WTC11 (cell line): ENCODE results near the gene SHISA9. TPM values are rescaled to one million over a fixed set of nuclear protein-coding genes. Genes with fewer than 3 reads are reported as not detected.

Source experiments
- ATAC-seq: fragments of 200-7000 bp; cut with Tn5 transposase; 2 replicates; pipeline ENCODE4 v1.10.0; 2021; ENCODE audit warnings: mild to moderate bottlenecking, moderate library complexity
- CTCF ChIA-PET: fragments of 300-600 bp; sonication (Branson Sonifier 250); formaldehyde crosslinking; loops from one replicate; lab custom pipeline; 2021; ENCODE audit warnings: antibody characterized with exemption; lab: Charles Lee
- POLR2A ChIA-PET: fragments of 350-600 bp; sonication (Branson Sonifier 250); formaldehyde crosslinking; loops from one replicate; lab custom pipeline; 2021; ENCODE audit warnings: antibody characterized with exemption; lab: Charles Lee
- DNase-seq: peaks from one replicate; pipeline ENCODE4 v3.0.0; 2021; ENCODE audit warnings: low spot score
- H3K27ac Mint-ChIP-seq: 2 replicates; pipeline ENCODE4 v1.8.0; 2021; ENCODE audit warnings: mixed read lengths
- H3K27me3 Mint-ChIP-seq: 2 replicates; pipeline ENCODE4 v1.8.0; 2021; ENCODE audit warnings: low read depth, mild to moderate bottlenecking, moderate library complexity, mixed read lengths
- H3K36me3 Mint-ChIP-seq: 2 replicates; pipeline ENCODE4 v1.8.0; 2021; ENCODE audit warnings: mixed read lengths
- H3K4me1 Mint-ChIP-seq: 2 replicates; pipeline ENCODE4 v1.8.0; 2022; ENCODE audit warnings: mixed read lengths
- H3K4me3 Mint-ChIP-seq: 2 replicates; pipeline ENCODE4 v1.8.0; 2021; ENCODE audit warnings: mild to moderate bottlenecking, moderate library complexity, mixed read lengths
- H3K9me3 Mint-ChIP-seq: 2 replicates; pipeline ENCODE4 v1.8.0; 2021; ENCODE audit warnings: mixed read lengths
- CBFB ChIP-seq: sonication (generic); formaldehyde crosslinking; IDR thresholded peaks from 2 replicates; pipeline ENCODE4 v1.8.1; 2022; ENCODE audit warnings: mild to moderate bottlenecking, low read depth, missing genetic modification reagents
- CDX4 ChIP-seq: fragments of 250-450 bp; sonication (Bioruptor Pico); IDR thresholded peaks from 2 replicates; pipeline ENCODE4 v1.9.0; 2021; ENCODE audit warnings: moderate library complexity, mild to moderate bottlenecking, inconsistent platforms, borderline replicate concordance
- ELF4 ChIP-seq: sonication (generic); formaldehyde crosslinking; IDR thresholded peaks from 2 replicates; pipeline ENCODE4 v1.8.1; 2022; ENCODE audit warnings: low read depth, mild to moderate bottlenecking, moderate library complexity, missing genetic modification reagents
- ERG ChIP-seq: fragments of 250-450 bp; sonication (Bioruptor Pico); IDR thresholded peaks from 2 replicates; pipeline ENCODE4 v1.8.0; 2021; ENCODE audit warnings: mild to moderate bottlenecking
- FOXJ3 ChIP-seq: sonication (generic); formaldehyde crosslinking; IDR thresholded peaks from 2 replicates; pipeline ENCODE4 v1.9.0; 2021; ENCODE audit warnings: missing genetic modification reagents, mild to moderate bottlenecking, borderline replicate concordance
- KAT7 ChIP-seq: sonication (generic); formaldehyde crosslinking; IDR thresholded peaks from 2 replicates; pipeline ENCODE4 v1.8.1; 2023; ENCODE audit warnings: missing genetic modification reagents, mild to moderate bottlenecking, borderline replicate concordance
- MXD4 ChIP-seq: fragments of 250-450 bp; sonication (Bioruptor Pico); IDR thresholded peaks from 2 replicates; pipeline ENCODE4 v1.8.0; 2021; ENCODE audit warnings: mild to moderate bottlenecking, moderate library complexity, borderline replicate concordance
- MYBL2 ChIP-seq: sonication (generic); formaldehyde crosslinking; IDR thresholded peaks from 2 replicates; pipeline ENCODE4 v1.8.1; 2023; ENCODE audit warnings: mild to moderate bottlenecking, moderate library complexity, missing genetic modification reagents
- NFATC4 ChIP-seq: fragments of 250-450 bp; sonication (Bioruptor Pico); IDR thresholded peaks from 2 replicates; pipeline ENCODE4 v1.9.0; 2021; ENCODE audit warnings: mild to moderate bottlenecking
- NFE2L1 ChIP-seq: sonication (generic); formaldehyde crosslinking; IDR thresholded peaks from 2 replicates; pipeline ENCODE4 v1.8.1; 2023; ENCODE audit warnings: missing genetic modification reagents
- NFYB ChIP-seq: sonication (generic); formaldehyde crosslinking; conservative IDR thresholded peaks from 2 replicates; pipeline ENCODE4 v1.8.0; 2022; ENCODE audit warnings: low read depth, missing genetic modification reagents
- NR3C1 ChIP-seq: sonication (generic); formaldehyde crosslinking; conservative IDR thresholded peaks from 2 replicates; pipeline ENCODE4 v1.8.1; 2023; ENCODE audit warnings: low read depth, mild to moderate bottlenecking, missing genetic modification reagents
- PREB ChIP-seq: sonication (generic); formaldehyde crosslinking; IDR thresholded peaks from 2 replicates; pipeline ENCODE4 v1.8.1; 2022; ENCODE audit warnings: mild to moderate bottlenecking, missing genetic modification reagents, moderate library complexity, borderline replicate concordance
- RORB ChIP-seq: fragments of 250-450 bp; sonication (Bioruptor Pico); IDR thresholded peaks from 2 replicates; pipeline ENCODE4 v1.9.0; 2021; ENCODE audit warnings: mild to moderate bottlenecking
- SMAD3 ChIP-seq: sonication (generic); formaldehyde crosslinking; IDR thresholded peaks from 2 replicates; pipeline ENCODE4 v1.8.0; 2022; ENCODE audit warnings: missing genetic modification reagents, mild to moderate bottlenecking, borderline replicate concordance
- TCF7 ChIP-seq: sonication (generic); formaldehyde crosslinking; IDR thresholded peaks from 2 replicates; pipeline ENCODE4 v1.8.0; 2022; ENCODE audit warnings: mild to moderate bottlenecking, low read depth, missing genetic modification reagents, moderate library complexity
- TP53 ChIP-seq: sonication (generic); formaldehyde crosslinking; IDR thresholded peaks from 2 replicates; pipeline ENCODE4 v1.8.1; 2023; ENCODE audit warnings: mild to moderate bottlenecking, missing genetic modification reagents
- ZNF121 ChIP-seq: sonication (generic); formaldehyde crosslinking; IDR thresholded peaks from 2 replicates; pipeline ENCODE4 v1.8.0; 2023; ENCODE audit warnings: missing genetic modification reagents
- ZNF317 ChIP-seq: sonication (generic); formaldehyde crosslinking; IDR thresholded peaks from 2 replicates; pipeline ENCODE4 v1.8.1; 2023; ENCODE audit warnings: low read depth, mild to moderate bottlenecking, moderate library complexity, missing genetic modification reagents, borderline replicate concordance
- ZNF416 ChIP-seq: fragments of 250-450 bp; sonication (Bioruptor Pico); IDR thresholded peaks from 2 replicates; pipeline ENCODE4 v1.9.0; 2021; ENCODE audit warnings: mild to moderate bottlenecking, inconsistent platforms
- ZNF512 ChIP-seq: sonication (generic); formaldehyde crosslinking; IDR thresholded peaks from 2 replicates; pipeline ENCODE4 v1.8.1; 2022; ENCODE audit warnings: missing genetic modification reagents, borderline replicate concordance
- ZNF671 ChIP-seq: fragments of 250-450 bp; sonication (Bioruptor Pico); IDR thresholded peaks from 2 replicates; pipeline ENCODE4 v1.8.0; 2021; ENCODE audit warnings: mild to moderate bottlenecking
- total RNA-seq: library from RNA; stranded (reverse); gene quantifications from 3 replicates; pipeline ENCODE4 v1.2.3, GENCODE V29; 2021
- TF ChIP-seq, protein P1 (sequence below): fragments of 200-600 bp; IDR thresholded peaks from 2 replicates; pipeline ENCODE4 v1.8.0; 2022; ENCODE audit warnings: antibody characterized with exemption
- TF ChIP-seq, protein P2 (sequence below): sonication (generic); formaldehyde crosslinking; IDR thresholded peaks from 2 replicates; pipeline ENCODE4 v1.8.0; 2023; ENCODE audit warnings: missing genetic modification reagents, mild to moderate bottlenecking, borderline replicate concordance
- TF ChIP-seq, protein P3 (sequence below): sonication (generic); formaldehyde crosslinking; IDR thresholded peaks from 2 replicates; pipeline ENCODE4 v1.8.0; 2022; ENCODE audit warnings: mild to moderate bottlenecking, missing genetic modification reagents

The SHISA9 gene
- total RNA-seq, 1 experiment from 2014 or later, result 37.5 TPM

- no peak for TF ChIP-seq NFYB
- no peak for TF ChIP-seq ZNF121 (CRISPR knock-in tag)
- TF ChIP-seq NR3C1 (CRISPR knock-in tag), result no peak
- TF ChIP-seq CBFB, result no peak
- TF ChIP-seq TCF7, result no peak
- TF ChIP-seq RORB, result no peak
- no peak for TF ChIP-seq TP53
- TF ChIP-seq ZNF671 (CRISPR knock-in tag), result no peak
- TF ChIP-seq ZNF512 (CRISPR knock-in tag), result no peak
- TF ChIP-seq, all 79 proteins: peak for 0
Observed at GRCh38 chr16:13049688-13050087, 148.3 kb downstream of the SHISA9 start (continued).

DNA sequence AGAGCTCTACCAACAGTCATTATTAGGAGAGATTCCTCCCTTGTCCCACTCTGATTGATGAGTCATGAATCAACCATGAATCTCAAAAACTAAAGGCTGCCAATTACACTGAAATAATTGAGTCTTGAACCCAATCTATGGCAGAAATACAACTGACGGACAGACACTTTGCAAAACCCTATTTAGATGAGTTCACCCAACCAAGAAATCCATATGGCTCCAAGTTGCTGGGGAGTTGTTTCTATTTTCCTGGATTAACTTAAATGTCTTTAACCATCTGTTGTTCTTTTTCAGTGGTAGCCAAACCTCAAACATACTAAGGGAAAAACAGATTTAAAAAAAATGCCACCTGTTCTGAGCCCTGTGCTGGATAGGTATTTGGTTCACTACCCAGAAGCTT is 151.0 kb downstream of the SHISA9 start:
- TF ChIP-seq ZNF317 (CRISPR knock-in tag), result no peak
- TF ChIP-seq MYBL2, result no peak
- no peak for TF ChIP-seq ERG
- TF ChIP-seq NFATC4 (CRISPR knock-in tag), result no peak
- TF ChIP-seq, protein P1, sequence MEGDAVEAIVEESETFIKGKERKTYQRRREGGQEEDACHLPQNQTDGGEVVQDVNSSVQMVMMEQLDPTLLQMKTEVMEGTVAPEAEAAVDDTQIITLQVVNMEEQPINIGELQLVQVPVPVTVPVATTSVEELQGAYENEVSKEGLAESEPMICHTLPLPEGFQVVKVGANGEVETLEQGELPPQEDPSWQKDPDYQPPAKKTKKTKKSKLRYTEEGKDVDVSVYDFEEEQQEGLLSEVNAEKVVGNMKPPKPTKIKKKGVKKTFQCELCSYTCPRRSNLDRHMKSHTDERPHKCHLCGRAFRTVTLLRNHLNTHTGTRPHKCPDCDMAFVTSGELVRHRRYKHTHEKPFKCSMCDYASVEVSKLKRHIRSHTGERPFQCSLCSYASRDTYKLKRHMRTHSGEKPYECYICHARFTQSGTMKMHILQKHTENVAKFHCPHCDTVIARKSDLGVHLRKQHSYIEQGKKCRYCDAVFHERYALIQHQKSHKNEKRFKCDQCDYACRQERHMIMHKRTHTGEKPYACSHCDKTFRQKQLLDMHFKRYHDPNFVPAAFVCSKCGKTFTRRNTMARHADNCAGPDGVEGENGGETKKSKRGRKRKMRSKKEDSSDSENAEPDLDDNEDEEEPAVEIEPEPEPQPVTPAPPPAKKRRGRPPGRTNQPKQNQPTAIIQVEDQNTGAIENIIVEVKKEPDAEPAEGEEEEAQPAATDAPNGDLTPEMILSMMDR, result no peak
- TF ChIP-seq NFE2L1, result no peak
- TF ChIP-seq ZNF416 (CRISPR knock-in tag), result no peak
- TF ChIP-seq, protein P2, sequence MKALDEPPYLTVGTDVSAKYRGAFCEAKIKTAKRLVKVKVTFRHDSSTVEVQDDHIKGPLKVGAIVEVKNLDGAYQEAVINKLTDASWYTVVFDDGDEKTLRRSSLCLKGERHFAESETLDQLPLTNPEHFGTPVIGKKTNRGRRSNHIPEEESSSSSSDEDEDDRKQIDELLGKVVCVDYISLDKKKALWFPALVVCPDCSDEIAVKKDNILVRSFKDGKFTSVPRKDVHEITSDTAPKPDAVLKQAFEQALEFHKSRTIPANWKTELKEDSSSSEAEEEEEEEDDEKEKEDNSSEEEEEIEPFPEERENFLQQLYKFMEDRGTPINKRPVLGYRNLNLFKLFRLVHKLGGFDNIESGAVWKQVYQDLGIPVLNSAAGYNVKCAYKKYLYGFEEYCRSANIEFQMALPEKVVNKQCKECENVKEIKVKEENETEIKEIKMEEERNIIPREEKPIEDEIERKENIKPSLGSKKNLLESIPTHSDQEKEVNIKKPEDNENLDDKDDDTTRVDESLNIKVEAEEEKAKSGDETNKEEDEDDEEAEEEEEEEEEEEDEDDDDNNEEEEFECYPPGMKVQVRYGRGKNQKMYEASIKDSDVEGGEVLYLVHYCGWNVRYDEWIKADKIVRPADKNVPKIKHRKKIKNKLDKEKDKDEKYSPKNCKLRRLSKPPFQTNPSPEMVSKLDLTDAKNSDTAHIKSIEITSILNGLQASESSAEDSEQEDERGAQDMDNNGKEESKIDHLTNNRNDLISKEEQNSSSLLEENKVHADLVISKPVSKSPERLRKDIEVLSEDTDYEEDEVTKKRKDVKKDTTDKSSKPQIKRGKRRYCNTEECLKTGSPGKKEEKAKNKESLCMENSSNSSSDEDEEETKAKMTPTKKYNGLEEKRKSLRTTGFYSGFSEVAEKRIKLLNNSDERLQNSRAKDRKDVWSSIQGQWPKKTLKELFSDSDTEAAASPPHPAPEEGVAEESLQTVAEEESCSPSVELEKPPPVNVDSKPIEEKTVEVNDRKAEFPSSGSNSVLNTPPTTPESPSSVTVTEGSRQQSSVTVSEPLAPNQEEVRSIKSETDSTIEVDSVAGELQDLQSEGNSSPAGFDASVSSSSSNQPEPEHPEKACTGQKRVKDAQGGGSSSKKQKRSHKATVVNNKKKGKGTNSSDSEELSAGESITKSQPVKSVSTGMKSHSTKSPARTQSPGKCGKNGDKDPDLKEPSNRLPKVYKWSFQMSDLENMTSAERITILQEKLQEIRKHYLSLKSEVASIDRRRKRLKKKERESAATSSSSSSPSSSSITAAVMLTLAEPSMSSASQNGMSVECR, result no peak
- TF ChIP-seq TP53, result no peak
- TF ChIP-seq CDX4 (CRISPR knock-in tag), result no peak
- TF ChIP-seq PREB, result no peak
- TF ChIP-seq ELF4, result no peak
- TF ChIP-seq KAT7, result no peak
- no peak for TF ChIP-seq FOXJ3 (CRISPR knock-in tag)
- no peak for TF ChIP-seq SMAD3
- TF ChIP-seq, protein P3, sequence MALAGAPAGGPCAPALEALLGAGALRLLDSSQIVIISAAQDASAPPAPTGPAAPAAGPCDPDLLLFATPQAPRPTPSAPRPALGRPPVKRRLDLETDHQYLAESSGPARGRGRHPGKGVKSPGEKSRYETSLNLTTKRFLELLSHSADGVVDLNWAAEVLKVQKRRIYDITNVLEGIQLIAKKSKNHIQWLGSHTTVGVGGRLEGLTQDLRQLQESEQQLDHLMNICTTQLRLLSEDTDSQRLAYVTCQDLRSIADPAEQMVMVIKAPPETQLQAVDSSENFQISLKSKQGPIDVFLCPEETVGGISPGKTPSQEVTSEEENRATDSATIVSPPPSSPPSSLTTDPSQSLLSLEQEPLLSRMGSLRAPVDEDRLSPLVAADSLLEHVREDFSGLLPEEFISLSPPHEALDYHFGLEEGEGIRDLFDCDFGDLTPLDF (CRISPR knock-in tag), result no peak
- no peak for TF ChIP-seq MXD4 (CRISPR knock-in tag)
- POLR2A ChIA-PET, result interaction anchor here (0.7 kb wide), 1 partner anchor 67 kb away, joined by 5 read pairs; no protein-coding TSS in a partner anchor
- no peak for DNase-seq
- H3K9me3 Mint-ChIP-seq, result peaks cover 26% of the 10 kb centered on the region
- H3K4me3 Mint-ChIP-seq, result no peak overlapping the region
- H3K27me3 Mint-ChIP-seq, result no peaks in the 10 kb centered on the region; the same call in 1 of the 2 replicates
- H3K27ac Mint-ChIP-seq, result no peak overlapping the region
- CTCF ChIA-PET, result interaction anchor here (0.6 kb wide), 1 partner anchor 728 kb away, joined by 4 read pairs; no protein-coding TSS in a partner anchor
- peaks cover 24% of the 10 kb centered on the region for H3K4me1 Mint-ChIP-seq
- H3K36me3 Mint-ChIP-seq, result peaks cover 22% of the 10 kb centered on the region
- ATAC-seq, result no peak
